GM19240 (cell line): ENCODE results near the gene LRP11.
A peak's percentile ranks its signal among the peaks of the same experiment; 100 is the strongest.
"Not testable (repeated sequence)": the region's sequence is repeated elsewhere in the genome, so short reads cannot be mapped to it uniquely, and the experiment has no call there.

ENCODE experiments used
- DNase-seq: peaks from one replicate; pipeline ENCODE4 v3.0.0; 2011; ENCODE audit warnings: low spot score; ENCODE audit not compliant: insufficient read length

The LRP11 gene

GRCh38 chr6:149851461-149852110 lies 12.6 kb downstream of the LRP11 start:
- no peak for DNase-seq

DNA sequence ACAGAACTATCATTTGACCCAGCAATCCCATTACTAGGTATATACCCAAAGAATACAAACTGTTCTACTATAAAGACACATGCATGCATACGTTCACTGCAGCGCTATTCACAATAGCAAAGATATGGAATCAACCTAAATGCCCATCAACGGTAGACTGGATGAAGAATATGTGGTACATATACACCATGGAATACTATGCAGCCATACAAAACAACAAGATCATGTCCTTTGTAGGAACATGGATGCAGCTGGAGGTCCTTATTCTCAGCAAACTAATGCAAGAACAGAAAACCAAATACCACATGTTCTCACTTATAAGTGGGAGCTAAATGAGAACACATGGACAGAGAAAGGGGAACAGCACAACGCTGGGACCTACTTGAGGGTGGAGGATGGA lies 15.8 kb downstream of the LRP11 start:
- not testable (repeated sequence) for DNase-seq

DNA sequence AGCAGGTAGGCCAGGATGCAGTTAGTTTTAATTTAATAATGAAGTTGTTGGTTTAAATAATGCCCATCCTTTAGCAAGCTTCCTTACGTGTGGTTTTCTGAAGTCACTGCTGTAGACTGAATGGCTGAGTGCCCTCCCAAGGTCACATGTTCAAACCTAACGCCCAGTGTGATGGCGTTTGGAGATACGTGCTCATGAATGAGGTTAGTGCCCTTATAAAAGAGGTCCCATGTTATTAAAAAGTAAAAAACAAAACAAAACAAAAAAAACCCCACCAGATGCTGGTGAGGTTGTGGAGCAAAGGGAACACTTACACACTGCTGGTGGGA lies 16.3 kb downstream of the LRP11 start:
- DNase-seq = no peak

DNA sequence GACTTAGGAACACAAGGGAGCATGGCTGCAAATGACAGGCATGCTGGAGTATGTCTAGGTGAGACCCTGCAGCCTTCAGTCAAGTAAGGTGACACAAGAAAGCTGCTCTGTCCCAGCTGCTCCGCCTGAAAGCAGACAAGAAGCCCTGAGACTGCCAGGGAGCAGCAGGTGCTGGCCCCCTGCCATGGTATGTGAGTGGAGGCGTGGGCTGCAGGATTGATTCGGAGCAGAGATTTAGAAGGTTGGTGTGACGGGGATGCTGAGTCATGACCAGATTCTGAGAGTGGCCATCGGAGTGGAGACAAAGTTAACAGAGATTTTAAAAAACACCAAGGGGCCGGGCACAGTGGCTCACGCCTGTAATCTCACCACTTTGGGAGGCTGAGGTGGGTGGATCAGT lies 17.8 kb downstream of the LRP11 start:
- DNase-seq = no peak

DNA sequence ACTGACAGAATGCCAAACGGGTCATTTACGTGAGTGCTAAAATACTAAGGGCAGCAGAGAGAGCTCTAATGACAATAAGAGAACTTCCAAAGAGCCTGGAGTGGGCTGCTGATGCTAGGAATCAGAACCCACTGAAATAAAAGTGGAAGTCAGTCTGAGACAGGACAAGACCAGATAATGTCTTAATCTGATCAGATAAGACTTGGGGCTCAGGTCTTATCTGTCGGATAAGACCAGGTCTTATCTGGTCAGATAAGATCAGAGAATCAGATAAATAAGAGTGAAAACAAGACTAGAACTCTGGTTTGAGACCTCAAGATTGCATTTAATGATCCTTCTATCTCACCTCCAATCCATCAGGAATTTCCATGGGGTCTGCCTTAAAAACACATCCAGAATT lies 18.6 kb downstream of the LRP11 start:
- DNase-seq = no peak

DNA sequence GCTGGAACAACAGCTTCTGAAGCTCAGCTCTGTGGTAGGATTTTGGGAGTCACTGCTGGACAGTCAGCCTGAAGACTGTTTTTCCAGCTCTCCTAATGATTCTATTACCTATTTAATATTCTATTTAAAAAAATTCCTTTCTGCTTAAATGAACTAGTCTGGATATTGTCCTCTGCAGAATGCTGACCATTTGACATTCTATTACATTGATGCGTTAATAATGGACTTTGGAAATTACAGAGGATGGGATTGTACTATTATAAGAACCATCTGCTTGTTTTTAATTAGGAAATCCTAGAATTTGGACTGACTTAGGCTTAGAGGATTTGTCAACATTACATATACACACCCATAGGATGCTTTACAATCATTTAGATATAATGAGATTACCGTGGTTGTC lies 19.7 kb downstream of the LRP11 start:
- DNase-seq = no peak

GRCh38 chr6:149844036-149844435 lies 20.1 kb downstream of the LRP11 start:
- not testable (repeated sequence) for DNase-seq

DNA sequence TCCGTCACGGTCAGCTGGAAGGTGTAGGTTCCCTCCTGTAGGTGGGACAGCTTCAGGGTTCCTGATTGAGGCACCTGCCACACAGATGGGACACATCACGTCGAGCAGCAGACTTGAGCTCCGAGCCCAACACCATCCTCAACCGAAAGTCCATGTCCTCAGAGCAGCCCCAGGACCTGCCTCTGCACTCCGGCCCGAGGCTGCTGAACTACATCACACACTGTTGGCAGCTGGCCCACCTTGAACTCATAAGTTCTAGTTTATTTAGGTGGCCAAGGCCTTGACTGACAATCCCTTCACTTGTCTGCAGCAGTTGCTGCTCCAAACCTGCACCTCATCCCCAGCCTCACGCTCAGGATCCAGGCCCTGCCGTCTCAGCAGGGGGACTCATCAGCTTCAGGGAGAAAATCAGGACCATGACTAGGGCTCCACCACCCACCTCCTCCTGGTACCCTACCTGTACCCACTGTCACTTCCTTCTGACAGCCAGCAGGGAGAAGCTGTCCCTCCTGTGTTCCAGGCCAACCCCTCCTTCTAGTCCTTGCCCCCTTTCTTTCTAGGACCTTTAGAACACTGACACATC lies 21.0 kb downstream of the LRP11 start:
- DNase-seq = no peak

GRCh38 chr6:149842331-149842730 lies 21.8 kb downstream of the LRP11 start:
- DNase-seq = no peak

GRCh38 chr6:149840345-149841075 lies 23.6 kb downstream of the LRP11 start:
- DNase-seq = peak; percentile 46

DNA sequence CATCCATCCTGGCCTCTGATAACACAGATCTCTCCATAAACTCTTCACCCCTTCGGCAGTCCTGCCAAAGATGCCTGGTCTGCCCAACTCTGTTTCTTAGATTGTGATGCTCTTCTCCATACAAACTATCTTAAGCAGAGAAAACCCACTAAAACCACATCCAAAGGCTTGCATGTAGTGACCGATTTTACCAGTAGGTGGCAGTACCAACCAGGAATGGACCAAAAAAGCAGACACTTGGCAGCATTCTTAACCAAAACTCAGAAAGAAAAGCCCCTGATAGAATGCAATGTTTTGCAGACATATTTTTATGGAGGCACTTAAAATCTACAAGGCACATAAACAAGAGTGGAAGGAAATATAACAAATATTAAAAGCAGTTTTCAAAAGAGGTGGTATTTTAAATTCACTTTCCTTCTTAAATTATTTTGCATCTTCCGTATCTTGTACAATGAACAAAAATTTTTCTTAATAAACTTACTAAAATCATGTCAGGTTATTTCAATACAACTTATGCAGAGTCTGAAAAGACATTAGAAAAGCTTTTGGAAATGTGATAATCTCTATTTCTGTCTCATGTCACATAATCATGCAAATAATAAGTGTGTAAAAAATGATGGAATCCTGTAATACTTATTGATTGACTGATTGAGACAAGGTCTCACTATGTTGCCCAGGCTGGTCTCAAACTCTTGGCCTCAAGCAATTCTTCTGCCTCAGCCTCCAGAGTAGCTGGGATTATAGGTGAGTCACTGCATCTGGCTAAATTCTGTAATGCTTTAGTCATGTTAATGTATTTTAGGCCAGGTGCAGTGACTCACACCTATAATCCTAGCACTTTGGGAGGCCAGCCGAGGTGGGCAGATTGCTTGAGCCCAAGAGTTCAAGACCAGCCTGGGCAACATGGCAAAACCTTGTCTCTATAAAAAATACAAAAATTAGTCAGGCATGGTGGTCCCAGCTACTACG lies 29.4 kb downstream of the LRP11 start:
- peak; percentile 24 for DNase-seq

DNA sequence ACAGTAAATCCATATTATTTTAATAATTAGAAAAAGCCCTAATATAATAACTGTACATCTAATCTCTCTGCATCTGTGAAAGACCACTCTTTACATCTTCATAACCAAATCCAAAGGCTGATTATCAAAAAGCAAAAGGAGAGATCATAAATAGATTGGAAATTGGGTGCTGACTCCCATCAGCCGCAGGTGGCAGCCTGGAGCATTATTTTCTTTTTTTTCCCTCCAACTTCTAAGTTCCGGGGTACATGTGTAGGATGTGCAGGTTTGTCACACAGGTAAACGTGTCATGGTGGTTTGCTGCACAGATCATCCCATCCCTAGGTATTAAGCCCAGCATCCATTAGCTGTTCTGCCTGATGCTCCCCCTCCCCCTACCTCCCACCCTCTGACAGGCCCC lies 30.5 kb downstream of the LRP11 start:
- DNase-seq = no peak

- DNase-seq = no peak
Measured at GRCh38 chr6:149831308-149831820, 32.8 kb downstream of the LRP11 start.

DNA sequence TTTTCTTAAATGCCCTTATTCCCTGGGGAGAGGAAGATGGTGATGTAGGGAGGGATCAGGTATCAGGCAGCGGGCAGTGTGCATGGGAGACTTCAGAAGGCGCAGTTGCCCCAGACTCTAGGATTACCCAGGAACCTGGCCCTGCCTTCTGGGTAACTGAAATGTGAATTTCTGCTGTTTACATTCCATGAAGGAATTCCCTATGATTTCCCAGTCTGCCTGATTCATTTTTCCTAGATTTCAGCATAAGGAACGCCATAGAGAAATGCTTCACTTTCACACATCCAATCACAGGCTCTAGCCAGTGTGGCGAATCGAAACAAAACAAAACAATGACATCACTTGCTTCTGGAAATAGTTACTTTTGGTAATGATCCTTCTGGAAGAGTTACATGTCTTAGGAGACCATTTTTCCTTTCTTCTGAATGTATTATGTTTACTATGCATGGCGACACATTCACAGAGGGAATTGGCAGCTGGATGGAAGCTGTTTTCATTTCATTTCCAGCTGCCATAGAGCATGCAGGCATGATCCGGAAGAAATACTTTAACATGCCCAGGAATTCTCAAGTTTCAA lies 33.3 kb downstream of the LRP11 start:
- DNase-seq = no peak

- no peak for DNase-seq
Measured at GRCh38 chr6:149825292-149825691, 38.9 kb downstream of the LRP11 start.

DNA sequence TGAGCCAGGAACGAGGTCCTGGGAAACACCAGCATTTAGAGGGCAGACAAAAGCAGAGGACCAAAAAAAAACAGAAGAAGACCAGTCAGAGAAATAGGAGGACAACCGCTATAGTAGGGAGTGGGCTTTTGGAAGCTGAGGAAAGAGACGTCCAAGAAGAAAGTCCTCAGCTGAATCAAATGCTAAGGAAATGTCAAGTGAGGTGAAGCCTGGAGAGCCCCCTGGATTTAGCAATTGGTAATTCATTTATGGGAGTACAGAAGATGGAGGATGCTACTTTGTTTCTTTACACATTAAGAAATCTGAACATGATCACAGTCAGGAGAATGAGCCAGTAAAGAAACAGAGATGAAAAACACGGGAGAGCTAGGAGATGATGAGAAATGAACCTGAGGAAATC lies 41.1 kb downstream of the LRP11 start:
- DNase-seq = no peak

GRCh38 chr6:149821492-149821891 lies 42.7 kb downstream of the LRP11 start:
- no peak for DNase-seq

DNA sequence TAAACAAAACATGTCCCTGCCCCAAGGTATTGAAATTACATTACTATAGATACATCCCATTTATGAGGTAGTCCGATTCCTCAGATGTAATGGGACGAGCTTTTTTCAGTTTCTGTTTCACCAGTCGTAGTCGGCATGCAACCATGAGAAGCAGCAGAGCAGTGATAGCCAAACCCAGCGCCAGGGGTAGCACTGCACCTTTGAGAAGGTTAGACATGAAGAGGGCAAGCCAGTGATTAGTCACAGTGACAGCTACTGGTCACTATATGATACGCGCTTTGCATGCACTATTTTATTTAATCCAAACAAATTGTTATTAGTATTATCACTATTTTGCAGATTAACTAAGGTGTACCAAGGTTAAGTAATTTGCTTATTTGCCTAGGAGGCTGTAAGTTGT lies 43.7 kb downstream of the LRP11 start:
- no peak for DNase-seq

DNA sequence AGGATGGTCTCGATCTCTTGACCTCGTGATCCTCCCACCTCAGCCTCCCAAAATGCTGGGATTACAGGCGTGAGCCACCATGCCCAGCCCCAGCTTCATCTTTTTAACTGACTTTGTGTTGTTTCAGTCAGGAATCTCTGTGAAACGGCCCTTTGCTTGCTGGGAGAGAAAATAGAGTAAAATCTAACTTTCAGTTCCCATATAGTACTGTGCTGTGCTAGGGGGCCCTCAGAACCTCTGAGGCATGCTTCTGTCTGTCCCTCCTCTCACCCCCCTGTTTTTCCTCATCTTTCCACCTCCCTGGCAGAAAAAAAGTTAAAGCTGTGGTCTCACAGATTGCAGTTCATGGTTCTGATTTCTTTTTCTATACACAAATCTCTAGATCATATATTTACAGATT lies 48.4 kb downstream of the LRP11 start:
- DNase-seq = peak; percentile 10

GRCh38 chr6:149813351-149813750 lies 50.8 kb downstream of the LRP11 start:
- no peak for DNase-seq

GRCh38 chr6:149809798-149810197 lies 54.4 kb downstream of the LRP11 start:
- no peak for DNase-seq
